GM18508 (cell line): ENCODE results near the gene DIDO1.

Experiments
- ATAC-seq: cut with Tn5 transposase; IDR thresholded peaks from one replicate; pipeline ENCODE4 v1.9.1; 2021; ENCODE audit warnings: moderate number of reproducible peaks; ENCODE audit not compliant: insufficient read depth, unreplicated experiment

The DIDO1 gene

GRCh38 chr20:62951896-62952372, 25.6 kb upstream of the DIDO1 start:
- ATAC-seq: no peak

- no peak for ATAC-seq
Measured at GRCh38 chr20:62951143-62951895, 25.0 kb upstream of the DIDO1 start.

GRCh38 chr20:62950741-62951140, 24.4 kb upstream of the DIDO1 start:
- no peak for ATAC-seq

GRCh38 chr20:62949962-62950361, 23.7 kb upstream of the DIDO1 start:
- no peak for ATAC-seq

DNA sequence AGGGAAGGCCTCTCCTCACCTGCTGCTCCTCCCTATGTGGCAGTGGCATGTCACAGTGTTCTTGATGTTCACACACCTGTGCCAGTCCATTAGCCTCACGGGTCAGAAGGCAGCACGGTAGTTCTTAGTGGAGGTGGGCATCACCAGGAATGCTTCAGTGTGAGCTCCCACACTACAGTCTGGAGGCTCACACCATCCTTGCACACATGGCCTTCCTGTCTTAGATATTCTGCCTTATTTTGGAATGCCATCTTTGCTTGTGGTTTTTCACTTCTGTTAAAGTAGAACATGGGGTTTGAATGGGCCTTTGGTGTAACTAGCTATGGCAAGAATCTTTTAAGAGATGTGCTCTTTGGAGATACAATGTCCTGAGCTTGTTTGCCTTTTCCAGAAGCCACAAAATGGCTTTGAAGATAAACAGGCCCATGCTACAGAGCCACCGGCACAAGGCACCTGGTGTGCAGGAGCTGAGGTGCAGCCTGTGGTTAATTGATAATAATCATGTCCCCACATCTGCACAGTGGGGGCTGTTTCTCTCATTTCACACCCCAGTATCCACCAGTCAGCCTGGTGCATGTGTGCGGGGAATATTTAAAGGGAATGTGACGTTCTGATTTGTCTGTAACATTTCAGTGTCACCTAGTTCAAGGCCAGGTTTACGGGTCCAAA, 23.0 kb upstream of the DIDO1 start:
- ATAC-seq: no peak

- no peak for ATAC-seq
Measured at GRCh38 chr20:62947532-62948300, 21.4 kb upstream of the DIDO1 start.

GRCh38 chr20:62946918-62947317, 20.6 kb upstream of the DIDO1 start:
- no peak for ATAC-seq

GRCh38 chr20:62945771-62946339, 19.6 kb upstream of the DIDO1 start:
- ATAC-seq: no peak

DNA sequence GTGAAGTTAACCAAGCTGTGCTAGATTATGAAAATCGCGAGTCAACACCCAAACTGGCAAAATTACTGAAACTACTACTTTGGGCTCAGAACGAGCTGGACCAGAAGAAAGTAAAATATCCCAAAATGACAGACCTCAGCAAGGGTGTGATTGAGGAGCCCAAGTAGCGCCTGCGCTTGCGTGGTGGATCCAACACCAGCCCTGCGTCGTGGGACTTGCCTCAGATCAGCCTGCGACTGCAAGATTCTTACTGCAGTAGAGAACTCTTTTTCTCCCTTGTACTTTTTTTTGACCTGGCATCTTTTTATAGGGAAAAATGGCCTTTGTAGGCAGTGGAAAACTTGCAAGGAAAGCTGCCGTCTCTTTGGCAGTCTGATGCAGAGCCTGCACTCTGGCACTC, 18.4 kb upstream of the DIDO1 start:
- ATAC-seq: no peak

- ATAC-seq: no peak
Measured at GRCh38 chr20:62944184-62944583, 17.9 kb upstream of the DIDO1 start.

DNA sequence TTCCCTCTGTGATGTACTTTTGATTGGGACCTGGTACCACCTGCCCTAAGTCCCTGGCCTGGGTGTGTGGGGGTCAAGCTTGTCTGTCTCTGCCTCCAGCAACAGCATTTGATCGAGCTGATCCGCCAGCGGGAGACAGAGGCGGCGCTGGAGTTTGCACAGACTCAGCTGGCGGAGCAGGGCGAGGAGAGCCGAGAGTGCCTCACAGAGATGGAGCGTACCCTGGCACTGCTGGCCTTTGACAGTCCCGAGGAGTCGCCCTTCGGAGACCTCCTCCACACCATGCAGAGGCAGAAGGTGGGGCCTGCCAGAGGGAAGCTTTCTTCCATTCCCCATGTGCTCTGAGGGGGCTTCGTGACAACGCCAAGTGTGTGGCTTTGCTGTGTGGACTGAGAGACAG, 17.1 kb upstream of the DIDO1 start:
- no peak for ATAC-seq

DNA sequence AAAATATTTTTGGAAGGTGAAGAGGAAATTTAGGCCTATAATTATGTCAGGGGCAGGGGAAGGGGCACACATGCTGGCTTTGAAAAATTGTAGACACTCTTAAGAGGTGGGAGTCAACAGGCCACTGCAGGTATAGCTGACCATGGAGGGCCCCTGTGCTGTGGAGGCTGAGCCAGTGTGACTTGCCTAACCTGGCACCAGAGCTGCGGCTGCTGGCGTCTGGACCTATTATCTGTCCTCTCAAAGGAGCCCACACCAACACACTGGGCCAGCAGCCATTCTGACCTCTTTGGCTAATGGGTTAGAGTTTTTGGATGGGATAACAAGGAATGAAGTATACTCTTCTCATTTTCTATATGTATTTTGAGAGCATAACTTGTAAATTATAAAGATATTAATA, 16.2 kb upstream of the DIDO1 start:
- no peak for ATAC-seq

DNA sequence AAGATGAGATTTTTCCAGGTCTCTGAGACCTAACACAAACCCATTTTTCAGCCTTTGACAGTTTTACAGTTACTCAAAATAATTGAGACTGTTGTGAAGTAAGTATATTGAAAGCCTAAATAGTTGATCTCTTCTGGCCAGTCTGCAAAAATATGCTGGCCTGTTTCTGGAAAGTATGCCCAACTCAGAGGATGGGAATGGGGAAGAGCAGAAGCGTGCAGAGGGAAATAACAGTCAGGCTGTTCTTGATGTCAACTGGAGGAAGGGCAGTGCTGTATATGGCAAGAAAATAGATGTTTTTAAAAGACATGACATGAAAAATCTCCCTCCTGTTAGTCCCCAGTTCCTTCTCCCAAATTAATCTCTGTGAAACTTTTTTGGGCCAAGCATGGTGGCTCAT, 15.5 kb upstream of the DIDO1 start:
- no peak for ATAC-seq

DNA sequence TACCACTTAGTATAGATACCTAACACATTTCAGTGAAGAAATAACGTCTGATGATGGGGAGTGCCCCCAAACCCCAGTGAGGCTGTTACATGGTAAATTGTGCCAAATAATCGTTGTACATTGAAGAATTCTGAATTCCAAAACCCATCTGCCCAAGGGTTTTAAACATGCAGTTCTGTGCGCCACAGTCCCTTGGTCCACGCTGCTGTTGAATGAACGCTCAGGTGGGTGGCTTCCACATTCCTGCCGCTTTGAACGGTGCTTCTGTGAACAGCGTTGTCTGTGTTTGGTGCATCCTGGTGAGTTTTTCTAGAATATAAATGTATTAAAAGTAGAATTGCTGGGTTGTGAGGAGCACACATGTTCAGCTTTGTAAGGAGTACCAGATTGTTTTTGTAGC, 14.6 kb upstream of the DIDO1 start:
- no peak for ATAC-seq

DNA sequence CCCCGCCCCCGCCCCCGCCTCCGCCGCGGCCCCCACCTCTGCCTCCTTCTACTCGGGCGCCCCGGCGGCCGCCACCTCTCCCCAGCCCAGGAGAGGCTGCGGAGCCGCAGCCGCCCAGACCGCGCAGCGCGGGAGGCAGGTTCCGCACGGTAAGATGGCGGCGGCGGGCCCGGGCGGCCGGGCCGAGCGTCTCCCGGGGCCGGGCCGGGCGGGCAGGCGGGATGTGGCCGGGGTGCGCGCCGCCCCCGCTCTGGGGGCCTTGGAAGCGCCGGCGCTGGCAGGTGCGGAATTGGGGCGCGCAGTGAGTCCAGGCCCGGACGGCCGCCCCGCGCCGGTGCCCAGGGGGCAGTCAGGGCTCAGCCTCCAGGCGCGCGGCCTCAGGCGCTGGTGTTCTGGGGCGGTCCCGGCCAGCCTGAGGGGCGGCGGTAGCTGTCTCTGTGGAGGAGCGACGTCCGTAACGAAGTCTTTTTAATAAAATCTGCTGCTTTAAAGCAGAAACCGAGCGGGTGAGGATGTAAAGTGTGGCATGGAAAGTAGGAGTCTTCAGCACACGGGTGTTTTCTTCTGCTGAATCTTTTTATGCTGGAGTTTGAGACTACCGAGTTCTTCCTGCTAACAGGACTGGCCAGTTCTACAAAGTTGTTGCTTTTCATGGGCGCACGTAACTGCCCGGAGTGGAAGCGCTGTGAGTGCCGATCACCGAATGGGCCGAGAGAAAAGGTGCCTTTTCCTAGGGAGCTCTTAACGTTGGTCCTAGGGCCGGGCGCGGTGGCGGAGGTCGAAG, 12.0 kb upstream of the DIDO1 start, which contains the start of gene GID8:
Gene GID8, plus strand, starts transcription at position 43 of the 784 bp plus-strand sequence. CDS start 3,356 bp downstream, outside the sequence.
- no peak for ATAC-seq

DNA sequence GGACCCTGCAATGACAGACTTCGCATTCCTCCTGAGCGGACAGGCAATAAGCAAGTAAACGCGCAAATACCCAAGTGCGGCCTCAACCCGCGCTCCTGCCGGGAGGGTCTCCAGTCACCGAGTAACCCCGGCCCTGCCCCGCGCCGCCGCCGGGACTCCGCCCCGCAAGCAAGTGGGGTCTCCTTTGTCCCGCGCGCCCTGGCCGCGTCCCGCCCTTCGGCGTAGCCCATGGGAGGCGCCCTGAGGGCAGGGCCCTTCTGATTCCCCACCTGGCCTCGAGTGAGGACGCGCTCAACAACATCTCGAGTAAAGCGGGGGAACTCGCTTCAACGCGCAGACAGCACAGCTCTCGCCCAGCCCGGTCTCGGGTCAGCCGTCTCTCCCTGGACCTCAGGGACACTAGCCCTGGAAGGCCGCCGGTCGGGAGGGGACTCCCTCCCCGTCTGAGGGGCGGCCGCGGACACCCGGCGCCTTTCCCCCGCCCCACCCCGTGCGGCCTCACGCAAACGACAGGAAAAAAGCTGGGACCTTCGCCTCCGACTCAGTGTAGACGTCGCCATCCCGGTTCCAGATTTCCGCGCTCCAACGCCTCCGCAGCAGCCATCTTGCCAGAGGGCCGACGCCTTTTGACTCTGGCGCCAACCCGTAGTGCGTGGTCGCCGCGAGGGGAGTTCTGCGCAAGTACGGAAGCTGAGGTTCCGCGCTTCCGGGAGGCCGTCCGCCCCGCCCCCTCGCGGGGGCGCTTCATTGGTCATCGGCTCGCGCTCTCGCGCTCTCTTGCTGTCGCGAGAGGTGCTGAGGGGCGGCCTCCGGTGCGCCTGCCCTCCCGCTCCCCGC, 11.2 kb upstream of the DIDO1 start:
- peak; percentile 73 for ATAC-seq

- ATAC-seq: no peak
Measured at GRCh38 chr20:62935968-62936585, 9.8 kb upstream of the DIDO1 start.

GRCh38 chr20:62935204-62935967, 9.1 kb upstream of the DIDO1 start:
- no peak for ATAC-seq
